Upper lobe of left lung (tissue), 6 donors: Measurements from ENCODE around the gene SELENOO. TPM values are rescaled to one million over a fixed set of nuclear protein-coding genes. Genes with fewer than 3 reads are reported as not detected.

Source experiments
- ATAC-seq, 2 donors: fragments of 200-7000 bp; cut with Tn5 transposase; one replicate each; pipeline ENCODE4 v1.9.1; 2022; ENCODE audit warnings: mild to moderate bottlenecking in 2 of 2, moderate library complexity in 2 of 2; ENCODE audit not compliant: low FRiP score in 2 of 2
- DNase-seq, 2 donors: peaks; one replicate each; pipeline ENCODE4 v3.0.0-alpha.2; 2019 to 2020
- H3K27ac ChIP-seq, 4 donors: fragments of 200-600 bp; sonication (generic); one replicate each; pipeline ENCODE4 v1.5.1; 2016 to 2019
- H3K27me3 ChIP-seq, 4 donors: fragments of 200-600 bp; sonication (generic); one replicate each; pipeline ENCODE4 v1.5.1; 2017 to 2019
- H3K36me3 ChIP-seq, 4 donors: fragments of 200-600 bp; sonication (generic); one replicate each; pipeline ENCODE4 v1.5.1; 2016 to 2019
- H3K4me1 ChIP-seq, 4 donors: fragments of 200-600 bp; sonication (generic); one replicate each; pipeline ENCODE4 v1.5.1; 2018 to 2019
- H3K4me3 ChIP-seq, 4 donors: fragments of 200-600 bp; sonication (generic); one replicate each; pipeline ENCODE4 v1.5.1; 2017 to 2019; ENCODE audit warnings: mild to moderate bottlenecking in 2 of 4, moderate library complexity in 1 of 4
- H3K9me3 ChIP-seq, 4 donors: fragments of 200-600 bp; sonication (generic); one replicate each; pipeline ENCODE4 v1.5.1; 2018 to 2019
- EP300 ChIP-seq, 4 donors: sonication (generic); formaldehyde crosslinking; IDR thresholded peaks; one replicate each; pipeline ENCODE4 v1.5.1; 2017; ENCODE audit warnings: antibody characterized with exemption in 4 of 4, control low read depth in 2 of 4
- POLR2A ChIP-seq, 4 donors: fragments of 450-650 bp; IDR thresholded peaks; one replicate each; pipeline ENCODE4 v1.5.1; 2016 to 2017; ENCODE audit warnings: antibody characterized with exemption in 4 of 4, mild to moderate bottlenecking in 2 of 4
- POLR2AphosphoS5 ChIP-seq, 2 donors: sonication (generic); formaldehyde crosslinking; IDR thresholded peaks; one replicate each; pipeline ENCODE4 v1.5.1; 2017; ENCODE audit warnings: antibody characterized with exemption in 2 of 2
- WGBS, 2 donors: methylation state at CpG; one replicate each; pipeline ENCODE4 v1.1.5; 2017 to 2018; 5-methylcytosine and 5-hydroxymethylcytosine counted together
- total RNA-seq, 6 donors: library from RNA; depleted of rRNA in 4 of 6; stranded (reverse); fragments of >200 nt in 4 of 6; gene quantifications; one replicate each; pipeline versions ENCODE4 v1.1.0 to v1.2.1, GENCODE V29; 2016 to 2021
- TF ChIP-seq, protein P1 (sequence below), 6 experiments: fragments of 450-650 bp in 4 of 6; fragments of 200-600 bp in 2 of 6; sonication (generic) in 2 of 6; IDR thresholded peaks; one replicate each; pipeline ENCODE4 v1.5.1; 2016 to 2019; ENCODE audit warnings: antibody characterized with exemption in 6 of 6
- donor health status: DM: no; HTN: no; CAD: no; lungs with moderate emphysema.
- donor health status: DM: no; HTN: yes; CAD: no; lungs with severe emphysema.

SELENOO gene
- total RNA-seq, 6 donors from 2014 or later: 23.1 to 102 (median 28.9) TPM

DNA sequence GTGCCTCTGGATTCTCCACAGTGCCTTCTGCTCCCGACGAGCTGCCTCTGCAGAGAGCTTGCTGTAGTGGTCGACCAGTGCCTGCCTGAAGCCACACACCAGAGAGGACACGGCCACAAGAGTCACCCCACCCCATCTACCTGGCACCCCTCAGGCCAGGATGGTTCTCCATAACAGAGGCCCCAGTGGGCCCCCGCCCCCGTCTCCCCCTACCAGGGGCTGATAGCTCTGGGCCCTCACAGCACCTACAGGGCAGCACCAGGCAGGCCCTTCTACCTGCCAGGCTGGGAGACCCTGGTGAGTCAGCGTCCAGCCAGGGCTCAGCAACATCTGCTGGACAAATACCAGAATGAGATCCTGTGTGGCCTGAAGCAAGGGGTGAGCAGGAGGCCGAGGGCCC lies 21.7 kb downstream of the SELENOO start:
- no peak for TF ChIP-seq POLR2AphosphoS5 (IDR thresholded peaks at IDR 0.05)
- no peak for TF ChIP-seq POLR2A (IDR thresholded peaks at IDR 0.05)
- TF ChIP-seq EP300 (IDR thresholded peaks at IDR 0.05): no peak
- TF ChIP-seq, protein P1, sequence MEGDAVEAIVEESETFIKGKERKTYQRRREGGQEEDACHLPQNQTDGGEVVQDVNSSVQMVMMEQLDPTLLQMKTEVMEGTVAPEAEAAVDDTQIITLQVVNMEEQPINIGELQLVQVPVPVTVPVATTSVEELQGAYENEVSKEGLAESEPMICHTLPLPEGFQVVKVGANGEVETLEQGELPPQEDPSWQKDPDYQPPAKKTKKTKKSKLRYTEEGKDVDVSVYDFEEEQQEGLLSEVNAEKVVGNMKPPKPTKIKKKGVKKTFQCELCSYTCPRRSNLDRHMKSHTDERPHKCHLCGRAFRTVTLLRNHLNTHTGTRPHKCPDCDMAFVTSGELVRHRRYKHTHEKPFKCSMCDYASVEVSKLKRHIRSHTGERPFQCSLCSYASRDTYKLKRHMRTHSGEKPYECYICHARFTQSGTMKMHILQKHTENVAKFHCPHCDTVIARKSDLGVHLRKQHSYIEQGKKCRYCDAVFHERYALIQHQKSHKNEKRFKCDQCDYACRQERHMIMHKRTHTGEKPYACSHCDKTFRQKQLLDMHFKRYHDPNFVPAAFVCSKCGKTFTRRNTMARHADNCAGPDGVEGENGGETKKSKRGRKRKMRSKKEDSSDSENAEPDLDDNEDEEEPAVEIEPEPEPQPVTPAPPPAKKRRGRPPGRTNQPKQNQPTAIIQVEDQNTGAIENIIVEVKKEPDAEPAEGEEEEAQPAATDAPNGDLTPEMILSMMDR (IDR thresholded peaks at IDR 0.05): no peak
- peaks cover 32 to 100% (median 83%) of the 10 kb centered on the region in 4 donors for H3K36me3 ChIP-seq
- H3K4me1 ChIP-seq: peaks cover 0 to 4% (median 2%) of the 10 kb centered on the region in 4 donors
- no peaks in the 10 kb centered on the region for H3K27me3 ChIP-seq
- WGBS, 2 donors: 93% methylated on average over 4 to 8 of the region's 8 CpGs
- H3K27ac ChIP-seq: no peak overlapping the region
- no peak overlapping the region for H3K4me3 ChIP-seq
- DNase-seq: peak; percentile 14 to 69
- no peaks in the 10 kb centered on the region for H3K9me3 ChIP-seq
- no peak for ATAC-seq

DNA sequence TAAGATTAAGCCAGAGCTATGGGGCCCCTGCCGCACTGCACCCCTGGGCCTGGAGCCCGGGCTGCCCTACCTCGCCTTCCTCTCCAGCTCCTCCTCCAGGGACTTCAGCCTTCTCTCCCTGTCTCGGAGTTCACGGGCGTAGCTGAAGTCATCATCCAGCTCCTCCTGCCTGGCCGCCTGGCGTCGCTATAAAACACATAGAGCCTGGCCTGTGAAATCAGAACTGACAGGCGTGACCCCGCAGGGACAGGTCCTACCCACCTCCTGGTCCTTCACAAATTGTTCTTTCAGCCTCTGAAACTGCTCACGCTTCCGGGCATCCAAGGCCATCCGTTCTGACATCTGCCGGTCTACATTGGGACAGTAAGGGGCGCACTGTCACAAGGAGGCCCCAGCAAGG lies 23.3 kb downstream of the SELENOO start:
- Histone ChIP-seq H3K27me3 (no peaks in the 10 kb centered on the region), H3K9me3 (no peaks in the 10 kb centered on the region), H3K4me3 (no peak overlapping the region), H3K27ac (no peak overlapping the region), H3K36me3 (peaks cover 25 to 97% (median 75%) of the 10 kb centered on the region in 4 donors), H3K4me1 (peaks cover 0 to 4% (median 2%) of the 10 kb centered on the region in 4 donors)
- peak in 1 of 2 donors; percentile 41 for DNase-seq
- 90 to 94% methylated on average over 13 to 16 of the region's 16 CpGs for WGBS, 2 donors
- TF ChIP-seq, protein P1 (IDR thresholded peaks at IDR 0.05): no peak
- TF ChIP-seq POLR2A (IDR thresholded peaks at IDR 0.05): no peak
- TF ChIP-seq EP300 (IDR thresholded peaks at IDR 0.05): no peak
- no peak for TF ChIP-seq POLR2AphosphoS5 (IDR thresholded peaks at IDR 0.05)
- ATAC-seq: no peak

DNA sequence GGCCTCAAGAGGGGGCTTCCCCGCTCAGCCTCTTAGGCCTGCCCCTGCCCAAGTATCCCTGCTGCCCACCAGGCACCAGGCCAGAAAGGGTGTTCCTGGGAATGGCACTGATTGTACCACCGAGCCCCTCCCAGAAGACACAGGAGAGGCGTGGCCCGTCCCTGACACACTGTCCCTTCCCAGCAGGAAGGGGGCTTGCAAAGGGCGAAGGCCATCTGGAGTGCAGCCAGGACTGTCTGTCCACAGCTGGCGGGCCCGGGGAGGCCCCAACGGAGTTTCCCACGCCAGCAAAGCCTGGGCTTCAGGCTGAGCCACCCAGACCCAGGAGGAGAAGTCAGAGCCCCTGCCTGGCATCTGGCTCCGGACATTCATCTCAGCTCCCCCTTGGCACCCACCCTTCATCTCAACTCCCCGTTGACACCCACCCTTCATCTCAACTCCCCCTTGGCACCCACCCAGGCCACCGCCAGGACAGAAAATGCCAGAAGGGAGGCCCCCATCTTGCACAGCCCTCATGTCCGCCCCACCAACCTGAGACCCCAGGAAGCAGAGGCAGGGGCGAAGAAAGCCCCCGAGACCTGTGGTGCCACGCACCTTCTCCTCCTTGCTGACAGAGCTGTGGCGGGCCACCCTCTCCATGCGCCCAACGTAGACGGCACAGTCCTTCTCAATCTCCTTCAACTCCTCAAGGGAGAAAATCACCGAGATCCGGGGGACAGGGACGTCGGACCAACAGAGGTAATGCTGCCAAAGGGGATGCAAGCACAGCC lies 24.6 kb downstream of the SELENOO start:
- no peak overlapping the region for H3K27ac ChIP-seq
- ATAC-seq (no peak), DNase-seq (peak; percentile 15 to 46)
- no peaks in the 10 kb centered on the region for H3K9me3 ChIP-seq
- H3K27me3 ChIP-seq: no peaks in the 10 kb centered on the region
- H3K4me1 ChIP-seq: no peaks in the 10 kb centered on the region
- WGBS, 2 donors: 85 to 88% methylated on average over 17 to 24 of the region's 24 CpGs
- no peak overlapping the region for H3K4me3 ChIP-seq
- TF ChIP-seq POLR2AphosphoS5 (IDR thresholded peaks at IDR 0.05) (no peak), POLR2A (IDR thresholded peaks at IDR 0.05) (no peak), EP300 (IDR thresholded peaks at IDR 0.05) (no peak)
- TF ChIP-seq, protein P1 (IDR thresholded peaks at IDR 0.05): no peak
- peaks cover 24 to 97% (median 69%) of the 10 kb centered on the region in 4 donors for H3K36me3 ChIP-seq

DNA sequence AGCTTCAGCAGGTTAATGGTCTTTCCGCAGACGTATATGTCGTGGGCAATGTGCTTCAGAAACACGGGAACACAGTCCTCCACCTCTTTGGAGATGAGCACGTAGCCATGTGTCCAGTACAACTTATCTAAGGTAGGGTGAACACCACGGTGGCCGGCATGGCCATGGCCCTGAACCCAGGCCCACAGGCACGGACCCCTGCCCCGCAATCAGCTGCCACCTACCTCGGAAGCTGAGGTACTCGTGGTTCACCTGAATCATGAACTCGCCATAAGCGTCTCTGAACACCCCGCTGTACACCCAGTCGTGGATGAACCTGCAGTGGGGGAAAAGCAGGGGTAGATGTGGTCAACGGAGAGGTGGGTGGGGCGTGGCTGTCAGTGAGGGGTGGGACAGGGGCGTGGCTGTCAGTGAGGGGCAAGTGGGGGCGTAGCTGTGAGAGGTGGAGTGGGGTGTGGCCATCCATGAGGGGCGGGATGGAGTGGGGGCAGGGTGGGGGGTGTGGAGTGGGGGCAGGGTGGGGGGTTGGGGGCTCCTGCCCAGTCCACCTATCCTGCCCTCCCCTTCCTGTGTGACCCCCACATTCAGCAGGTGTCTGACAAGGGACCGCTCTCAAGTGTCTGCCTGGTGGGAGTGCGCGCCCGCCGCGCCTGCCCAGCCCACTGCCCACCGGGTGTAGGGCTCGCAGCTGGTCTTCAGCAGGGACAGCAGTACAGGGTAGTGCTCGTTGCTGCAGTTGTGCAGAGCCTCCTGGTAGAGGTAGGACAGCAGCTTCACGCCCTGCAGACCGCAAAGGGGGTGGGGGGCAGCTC lies 25.5 kb downstream of the SELENOO start:
- Histone ChIP-seq H3K36me3 (peaks cover 18 to 88% (median 61%) of the 10 kb centered on the region in 4 donors), H3K27ac (no peak overlapping the region), H3K9me3 (no peaks in the 10 kb centered on the region), H3K4me3 (no peak overlapping the region), H3K4me1 (no peaks in the 10 kb centered on the region), H3K27me3 (no peaks in the 10 kb centered on the region)
- DNase-seq: peak; percentile 15 to 65
- 89 to 91% methylated on average over 29 to 31 of the region's 31 CpGs for WGBS, 2 donors
- ATAC-seq: no peak
- TF ChIP-seq POLR2A (IDR thresholded peaks at IDR 0.05) (no peak), POLR2AphosphoS5 (IDR thresholded peaks at IDR 0.05) (no peak), EP300 (IDR thresholded peaks at IDR 0.05) (no peak)
- TF ChIP-seq, protein P1 (IDR thresholded peaks at IDR 0.05): no peak
